ENCODE data around the gene TRPM7. TPM values are rescaled to one million over a fixed set of nuclear protein-coding genes. Genes with fewer than 3 reads are reported as not detected.

The TRPM7 gene
- total and polyA plus RNA-seq, 9 of the 15 experiments (the other 6 are each of a cell fraction or from before 2014, with no cell fraction given): 12.3 to 59.2 (median 31.5) TPM

- TF ChIP-seq ZNF134 (CRISPR knock-in tag; conservative IDR thresholded peaks at IDR 0.05) (no peak), CCNT2 (IDR thresholded peaks at IDR 0.05; ENCODE audit: borderline replicate concordance, extremely low read depth, insufficient read length, low read depth, low read length) (peak; percentile 76), NBN (IDR thresholded peaks at IDR 0.05; ENCODE audit: low read depth) (no peak), TAF9B (IDR thresholded peaks at IDR 0.05; ENCODE audit: partially characterized antibody) (no peak), NR0B1 (IDR thresholded peaks at IDR 0.05; ENCODE audit: partially characterized antibody) (no peak), ZNF140 (CRISPR knock-in tag; IDR thresholded peaks at IDR 0.05) (no peak), TEAD1 (CRISPR knock-in tag; IDR thresholded peaks at IDR 0.05) (no peak), TSC22D4 (tag; IDR thresholded peaks at IDR 0.05) (no peak), EGR1 (conservative IDR thresholded peaks at IDR 0.05) (no peak), MXI1 (IDR thresholded peaks at IDR 0.05; ENCODE audit: low read depth, low read length) (no peak), POLR2AphosphoS5 (IDR thresholded peaks at IDR 0.05; ENCODE audit: control insufficient read depth, insufficient read depth, low read depth, low read length) (peak; percentile 58; the same call in 1 of the 2 replicates), JUNB (CRISPR knock-in tag; conservative IDR thresholded peaks at IDR 0.05) (no peak), ARID4B (CRISPR knock-in tag; IDR thresholded peaks at IDR 0.05) (no peak), TRIM24 (IDR thresholded peaks at IDR 0.05) (peak in 1 of 2 experiments; percentile 79; a peak in 1 of 4 replicates), GATA2 (CRISPR knock-in tag; IDR thresholded peaks at IDR 0.05) (peak; percentile 39; the same call in 1 of the 2 replicates), SMARCA4 (IDR thresholded peaks at IDR 0.05) (peak; percentile 96), ZMIZ1 (IDR thresholded peaks at IDR 0.05; ENCODE audit: low read depth in 2 of 2, low read length in 2 of 2) (peak in 1 of 2 experiments; percentile 68; a peak in 2 of 4 replicates), FOSL1 (tag; conservative IDR thresholded peaks at IDR 0.05) (peak; percentile 53), MBD1 (CRISPR knock-in tag; IDR thresholded peaks at IDR 0.05) (no peak)
Measured at GRCh38 chr15:50594311-50594710, 92.3 kb downstream of the TRPM7 start (continued).
